Measurements from ENCODE around the gene MYO1B.

DNA sequence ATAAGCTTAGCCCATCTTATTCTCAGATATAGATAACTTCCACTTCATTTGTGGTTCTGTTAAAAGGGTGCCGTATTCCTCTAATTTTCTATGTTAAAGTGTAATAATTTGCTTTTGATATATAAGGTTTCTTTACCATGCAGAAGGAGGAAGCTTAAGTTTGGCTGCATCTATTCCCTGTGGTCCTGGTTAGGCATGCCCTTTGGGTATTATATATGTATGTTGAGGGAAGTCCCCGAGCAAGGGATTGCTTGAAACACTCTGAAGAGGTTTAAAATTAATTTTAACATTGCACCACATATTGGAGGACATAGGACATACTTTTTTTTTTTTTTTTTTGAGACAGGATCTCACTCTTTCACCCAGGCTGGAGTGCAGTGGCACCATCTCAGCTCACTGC, 16.9 kb upstream of the MYO1B start:
- TF ChIP-seq, protein P1, sequence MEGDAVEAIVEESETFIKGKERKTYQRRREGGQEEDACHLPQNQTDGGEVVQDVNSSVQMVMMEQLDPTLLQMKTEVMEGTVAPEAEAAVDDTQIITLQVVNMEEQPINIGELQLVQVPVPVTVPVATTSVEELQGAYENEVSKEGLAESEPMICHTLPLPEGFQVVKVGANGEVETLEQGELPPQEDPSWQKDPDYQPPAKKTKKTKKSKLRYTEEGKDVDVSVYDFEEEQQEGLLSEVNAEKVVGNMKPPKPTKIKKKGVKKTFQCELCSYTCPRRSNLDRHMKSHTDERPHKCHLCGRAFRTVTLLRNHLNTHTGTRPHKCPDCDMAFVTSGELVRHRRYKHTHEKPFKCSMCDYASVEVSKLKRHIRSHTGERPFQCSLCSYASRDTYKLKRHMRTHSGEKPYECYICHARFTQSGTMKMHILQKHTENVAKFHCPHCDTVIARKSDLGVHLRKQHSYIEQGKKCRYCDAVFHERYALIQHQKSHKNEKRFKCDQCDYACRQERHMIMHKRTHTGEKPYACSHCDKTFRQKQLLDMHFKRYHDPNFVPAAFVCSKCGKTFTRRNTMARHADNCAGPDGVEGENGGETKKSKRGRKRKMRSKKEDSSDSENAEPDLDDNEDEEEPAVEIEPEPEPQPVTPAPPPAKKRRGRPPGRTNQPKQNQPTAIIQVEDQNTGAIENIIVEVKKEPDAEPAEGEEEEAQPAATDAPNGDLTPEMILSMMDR (IDR thresholded peaks at IDR 0.05; ENCODE audit: low read length): no peak
- no peak for TF ChIP-seq EZH2 (IDR thresholded peaks at IDR 0.05; ENCODE audit: borderline replicate concordance, low read length)
